PC-3 (cell line): ENCODE results near the gene MED7. TPM values are rescaled to one million over a fixed set of nuclear protein-coding genes. Genes with fewer than 3 reads are reported as not detected.

ENCODE experiments used
- ATAC-seq: fragments of 200-7000 bp; cut with Tn5 transposase; 2 replicates; pipeline ENCODE4 v1.9.1; 2020; ENCODE audit warnings: mild to moderate bottlenecking, moderate library complexity
- Bru-seq: library from RNA; stranded (reverse); fragments of 400-500 nt; gene quantifications from one replicate; lab custom pipeline; 2021; lab: Mats Ljungman, UMichigan
- BruChase-seq, 2 experiments: library from RNA; stranded (reverse); fragments of 400-500 nt; gene quantifications; one replicate each; lab custom pipeline; 2021; lab: Mats Ljungman, UMichigan
- BruUV-seq: library from RNA; stranded (reverse); fragments of 400-500 nt; replicated peaks from 2 replicates; lab custom pipeline; 2021; lab: Mats Ljungman, UMichigan
- CTCF ChIA-PET: fragments of 300-600 bp; sonication (Branson Sonifier 250); formaldehyde crosslinking; loops from one replicate; lab custom pipeline; 2022; ENCODE audit warnings: antibody characterized with exemption; lab: Charles Lee
- POLR2A ChIA-PET: fragments of 300-600 bp; sonication (Branson Sonifier 250); formaldehyde crosslinking; loops from one replicate; lab custom pipeline; 2022; ENCODE audit warnings: antibody characterized with exemption; ENCODE audit not compliant: unreplicated experiment; lab: Charles Lee
- DNase-seq: peaks from one replicate; pipeline ENCODE4 v3.0.0-alpha.2; 2015
- H2AFZ ChIP-seq: fragments of 300-600 bp; sonication (generic); 2 replicates; pipeline ENCODE4 v1.6.0; 2016; ENCODE audit warnings: antibody characterized with exemption, low read length
- H3F3A ChIP-seq: fragments of 300-600 bp; sonication (generic); one replicate; pipeline ENCODE4 v1.6.0; 2017; ENCODE audit warnings: antibody characterized with exemption, low read length, control low read depth, mild to moderate bottlenecking; ENCODE audit not compliant: unreplicated experiment
- H3K27ac ChIP-seq: fragments of 300-600 bp; sonication (generic); 2 replicates; pipeline ENCODE4 v1.5.1; 2016; ENCODE audit warnings: mild to moderate bottlenecking, low read length
- H3K27me3 ChIP-seq: fragments of 300-600 bp; sonication (generic); 2 replicates; pipeline ENCODE4 v1.6.1; 2016; ENCODE audit warnings: low read length, mixed read lengths
- H3K36me3 ChIP-seq: fragments of 300-600 bp; sonication (generic); 2 replicates; pipeline ENCODE4 v1.6.1; 2016; ENCODE audit warnings: low read depth, mixed run types, low read length, mixed read lengths
- H3K4me1 ChIP-seq: fragments of 300-600 bp; sonication (generic); 2 replicates; pipeline ENCODE4 v1.5.1; 2016; ENCODE audit warnings: low read length; ENCODE audit not compliant: insufficient read depth
- H3K4me2 ChIP-seq: fragments of 300-600 bp; sonication (generic); 2 replicates; pipeline ENCODE4 v1.6.0; 2016; ENCODE audit warnings: low read length
- H3K4me3 ChIP-seq: fragments of 300-600 bp; sonication (generic); 2 replicates; pipeline ENCODE4 v1.5.1; 2016; ENCODE audit warnings: mild to moderate bottlenecking, low read length, mixed read lengths
- H3K79me2 ChIP-seq: fragments of 300-600 bp; sonication (generic); 2 replicates; pipeline ENCODE4 v1.6.1; 2017; ENCODE audit warnings: low read length, mixed read lengths
- H3K9ac ChIP-seq: fragments of 300-600 bp; sonication (generic); 2 replicates; pipeline ENCODE4 v1.6.0; 2016; ENCODE audit warnings: mild to moderate bottlenecking, low read length
- H3K9me2 ChIP-seq: fragments of 300-600 bp; sonication (generic); replicated peaks from 2 replicates; pipeline ENCODE4 v1.6.1; 2016; ENCODE audit warnings: mixed run types, low read length, mixed read lengths
- H3K9me3 ChIP-seq: fragments of 300-600 bp; sonication (generic); 2 replicates; pipeline ENCODE4 v1.6.1; 2016; ENCODE audit warnings: low read length, mixed read lengths
- H4K20me1 ChIP-seq: fragments of 300-600 bp; sonication (generic); 2 replicates; pipeline ENCODE4 v1.6.1; 2016; ENCODE audit warnings: low read length, mixed read lengths
- EZH2 ChIP-seq: fragments of 300-600 bp; sonication (generic); IDR thresholded peaks from one replicate; pipeline ENCODE4 v1.6.1; 2017; ENCODE audit warnings: antibody characterized with exemption, mild to moderate bottlenecking, low read length; ENCODE audit not compliant: unreplicated experiment
- EZH2phosphoT487 ChIP-seq: fragments of 300-600 bp; sonication (generic); IDR thresholded peaks from 2 replicates; pipeline ENCODE4 v1.6.1; 2018; ENCODE audit warnings: mild to moderate bottlenecking, antibody characterized with exemption, low read length, borderline replicate concordance
- intact Hi-C: fragments of 100-400 bp; cut with micrococcal nuclease; formaldehyde crosslinking; loops from 2 replicates; pipeline ENCODE4 v1.9.0; 2023
- long read RNA-seq: library from polyadenylated mRNA; unstranded; transcript quantifications from one replicate; pipeline ENCODE4 v2.0.0, GENCODE V29; 2021; ENCODE audit not compliant: unreplicated experiment
- total RNA-seq: library from RNA; depleted of rRNA; stranded (reverse); fragments of >200 nt; gene quantifications from 2 replicates; pipeline ENCODE4 v1.2.3, GENCODE V29; 2014; rRNA removed
- TF ChIP-seq, protein P1 (sequence below): fragments of 300-600 bp; sonication (generic); conservative IDR thresholded peaks from 2 replicates; pipeline ENCODE4 v1.5.1; 2017; ENCODE audit warnings: antibody characterized with exemption, low read depth, mild to moderate bottlenecking, low read length

Gene MED7
- total RNA-seq (10.6 and 14.8 TPM in 2 replicates), Bru-seq, nascent RNA (percentile 92 among the genes with signal in this experiment), BruChase-seq, experiment 1, labeled RNA remaining after a 6-hour chase (percentile 81 among the genes with signal in this experiment), BruChase-seq, experiment 2, labeled RNA remaining after a 2-hour chase (percentile 92 among the genes with signal in this experiment)
- long read RNA-seq, transcript MED7-201 (2 exons, 2,402 nt) = major isoform, 23 of 29 reads
- long read RNA-seq, partial matches to known transcripts = 0 of 29 reads
- long read RNA-seq, other reads (novel, unspliced or antisense) = 4 of 29 reads

GRCh38 chr5:157142317-157143126 lies at the start of gene MED7:
TSS of gene MED7 (minus strand) at chr5:157142865. CDS start at chr5:157139431, 3,434 bp downstream.
- DNase-seq (peak; percentile 100), ATAC-seq (peak; percentile 99)
- peak within 1 kb of the TSS; percentile 16 for H3K27ac ChIP-seq
- intact Hi-C loops = loop anchor here (10.0 kb wide), 1 partner anchor 1992 kb away; no protein-coding TSS in a partner anchor
- H3K36me3 ChIP-seq = peaks cover 20% of the 10 kb centered on the region
- BruUV-seq = TSS peak; percentile 73
- no peaks in the 10 kb centered on the region for H3K9me2 ChIP-seq
- peaks cover 51% of the 10 kb centered on the region for H3K79me2 ChIP-seq
- H4K20me1 ChIP-seq = no peaks in the 10 kb centered on the region
- TF ChIP-seq, protein P1, sequence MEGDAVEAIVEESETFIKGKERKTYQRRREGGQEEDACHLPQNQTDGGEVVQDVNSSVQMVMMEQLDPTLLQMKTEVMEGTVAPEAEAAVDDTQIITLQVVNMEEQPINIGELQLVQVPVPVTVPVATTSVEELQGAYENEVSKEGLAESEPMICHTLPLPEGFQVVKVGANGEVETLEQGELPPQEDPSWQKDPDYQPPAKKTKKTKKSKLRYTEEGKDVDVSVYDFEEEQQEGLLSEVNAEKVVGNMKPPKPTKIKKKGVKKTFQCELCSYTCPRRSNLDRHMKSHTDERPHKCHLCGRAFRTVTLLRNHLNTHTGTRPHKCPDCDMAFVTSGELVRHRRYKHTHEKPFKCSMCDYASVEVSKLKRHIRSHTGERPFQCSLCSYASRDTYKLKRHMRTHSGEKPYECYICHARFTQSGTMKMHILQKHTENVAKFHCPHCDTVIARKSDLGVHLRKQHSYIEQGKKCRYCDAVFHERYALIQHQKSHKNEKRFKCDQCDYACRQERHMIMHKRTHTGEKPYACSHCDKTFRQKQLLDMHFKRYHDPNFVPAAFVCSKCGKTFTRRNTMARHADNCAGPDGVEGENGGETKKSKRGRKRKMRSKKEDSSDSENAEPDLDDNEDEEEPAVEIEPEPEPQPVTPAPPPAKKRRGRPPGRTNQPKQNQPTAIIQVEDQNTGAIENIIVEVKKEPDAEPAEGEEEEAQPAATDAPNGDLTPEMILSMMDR = no peak
- no peak for TF ChIP-seq EZH2
- TF ChIP-seq EZH2phosphoT487 = no peak
- ChIA-PET CTCF (interaction anchor here (0.6 to 2.0 kb wide), 4 partner anchors 10 to 474 kb away, joined by 3 to 15 read pairs (median 6); no protein-coding TSS in a partner anchor), POLR2A (interaction anchor here (0.6 to 0.7 kb wide), 3 partner anchors 10 to 305 kb away, joined by 3 to 6 read pairs (median 4); no protein-coding TSS in a partner anchor)
- peak within 1 kb of the TSS; percentile 94 for H2AFZ ChIP-seq
- H3K9me3 ChIP-seq = no peaks in the 10 kb centered on the region
- H3K4me3 ChIP-seq = peak within 1 kb of the TSS; percentile 79
- no peaks in the 10 kb centered on the region for H3K27me3 ChIP-seq
- peak within 1 kb of the TSS; percentile 87 for H3K9ac ChIP-seq
- H3F3A ChIP-seq = no peaks in the 10 kb centered on the region
- H3K4me1 ChIP-seq = peaks cover 10% of the 10 kb centered on the region; the same call in 1 of the 2 replicates
- peak within 1 kb of the TSS; percentile 83 for H3K4me2 ChIP-seq

- H3K4me1 ChIP-seq = no peaks in the 10 kb centered on the region
- BruUV-seq = no TSS peak
- no peak overlapping the region for H3K4me2 ChIP-seq
- H3K79me2 ChIP-seq = no peaks in the 10 kb centered on the region
- no peak overlapping the region for H2AFZ ChIP-seq
- POLR2A ChIA-PET = no interaction called here
- CTCF ChIA-PET = no interaction called here
- TF ChIP-seq EZH2phosphoT487 (no peak), EZH2 (no peak)
- TF ChIP-seq, protein P1 = no peak
- no peaks in the 10 kb centered on the region for H3F3A ChIP-seq
- no peaks in the 10 kb centered on the region for H4K20me1 ChIP-seq
- ATAC-seq (no peak), DNase-seq (no peak)
- no peaks in the 10 kb centered on the region for H3K9me3 ChIP-seq
- no peak overlapping the region for H3K9ac ChIP-seq
- H3K27me3 ChIP-seq = peaks cover 90% of the 10 kb centered on the region
- no peaks in the 10 kb centered on the region for H3K36me3 ChIP-seq
- H3K4me3 ChIP-seq = no peak overlapping the region
- no peak overlapping the region for H3K27ac ChIP-seq
- H3K9me2 ChIP-seq = no peaks in the 10 kb centered on the region
- intact Hi-C loops = no loop called here
Observed at GRCh38 chr5:157189223-157189622, 46.6 kb upstream of the MED7 start.
